Neural progenitor cell (in vitro differentiated cells): Measurements from ENCODE around the gene RIOK2. TPM values are rescaled to one million over a fixed set of nuclear protein-coding genes. Genes with fewer than 3 reads are reported as not detected.
"Not testable (repeated sequence)": the region's sequence is repeated elsewhere in the genome, so short reads cannot be mapped to it uniquely, and the experiment has no call there.

ENCODE experiments used
- DNase-seq: peaks from one replicate; pipeline ENCODE4 v3.0.0-alpha.2; 2016; ENCODE audit warnings: low spot score
- H2AFZ ChIP-seq: fragments of 200-600 bp; sonication (generic); replicated peaks from 2 replicates; pipeline ENCODE4 v1.6.1; 2016; ENCODE audit warnings: antibody characterized with exemption
- H3F3A ChIP-seq: fragments of 200-600 bp; sonication (generic); 2 replicates; pipeline ENCODE4 v1.6.1; 2016; ENCODE audit warnings: antibody characterized with exemption, low read depth
- H3K27ac ChIP-seq: fragments of 200-600 bp; sonication (generic); 2 replicates; pipeline ENCODE4 v1.5.1; 2016; ENCODE audit warnings: mild to moderate bottlenecking
- H3K27me3 ChIP-seq: fragments of 200-600 bp; sonication (generic); 2 replicates; pipeline ENCODE4 v1.6.1; 2016; ENCODE audit warnings: mild to moderate bottlenecking, moderate library complexity
- H3K36me3 ChIP-seq: fragments of 200-600 bp; sonication (generic); 2 replicates; pipeline ENCODE4 v1.5.1; 2016
- H3K4me1 ChIP-seq: fragments of 200-600 bp; sonication (generic); 2 replicates; pipeline ENCODE4 v1.6.1; 2016; ENCODE audit warnings: mixed run types
- H3K4me2 ChIP-seq: fragments of 200-600 bp; sonication (generic); 2 replicates; pipeline ENCODE4 v1.6.1; 2016
- H3K4me3 ChIP-seq: fragments of 200-600 bp; sonication (generic); 2 replicates; pipeline ENCODE4 v1.5.1; 2016
- H3K79me2 ChIP-seq: fragments of 200-600 bp; sonication (generic); 2 replicates; pipeline ENCODE4 v1.6.1; 2016; ENCODE audit warnings: low read depth
- H3K9ac ChIP-seq: fragments of 200-600 bp; sonication (generic); 2 replicates; pipeline ENCODE4 v1.6.1; 2016
- H3K9me3 ChIP-seq: fragments of 200-600 bp; sonication (generic); 2 replicates; pipeline ENCODE4 v1.5.1; 2016; ENCODE audit warnings: low read depth
- H4K20me1 ChIP-seq: fragments of 200-600 bp; sonication (generic); 2 replicates; pipeline ENCODE4 v1.6.1; 2016; ENCODE audit warnings: low read depth
- H3K27ac Mint-ChIP-seq: 3 replicates; pipeline ENCODE4 v1.8.0; 2021; ENCODE audit warnings: mixed read lengths
- H3K27me3 Mint-ChIP-seq: 2 replicates; pipeline ENCODE4 v1.8.0; 2022; ENCODE audit warnings: low read depth, mild to moderate bottlenecking, inconsistent platforms, moderate library complexity, mixed read lengths; ENCODE audit not compliant: insufficient read depth
- H3K36me3 Mint-ChIP-seq: 3 replicates; pipeline ENCODE4 v1.8.0; 2021; ENCODE audit warnings: mixed read lengths
- H3K4me1 Mint-ChIP-seq: 3 replicates; pipeline ENCODE4 v1.8.0; 2021; ENCODE audit warnings: mixed read lengths
- H3K4me3 Mint-ChIP-seq: 3 replicates; pipeline ENCODE4 v1.8.0; 2021; ENCODE audit warnings: mild to moderate bottlenecking, moderate library complexity, mixed read lengths
- H3K9me3 Mint-ChIP-seq: 3 replicates; pipeline ENCODE4 v1.8.0; 2020; ENCODE audit warnings: mixed read lengths
- CTCF ChIP-seq: fragments of 200-600 bp; sonication (generic); IDR thresholded peaks from 2 replicates; pipeline ENCODE4 v1.5.1; 2017; ENCODE audit warnings: antibody characterized with exemption, mild to moderate bottlenecking
- EZH2 ChIP-seq: fragments of 200-600 bp; sonication (generic); IDR thresholded peaks from 2 replicates; pipeline ENCODE4 v1.6.1; 2017; ENCODE audit warnings: antibody characterized with exemption, mild to moderate bottlenecking, moderate library complexity
- EZH2phosphoT487 ChIP-seq: fragments of 200-600 bp; sonication (generic); IDR thresholded peaks from 2 replicates; pipeline ENCODE4 v1.6.1; 2017; ENCODE audit warnings: antibody characterized with exemption
- total RNA-seq: library from RNA; depleted of rRNA; stranded (reverse); fragments of >200 nt; gene quantifications from 2 replicates; pipeline ENCODE4 v1.2.3, GENCODE V29; 2015; ENCODE audit warnings: low replicate concordance

Gene RIOK2
- total RNA-seq, 1 donor from 2014 or later, result 33.1 TPM

- H3K4me3 Mint-ChIP-seq, result peak overlapping the region; percentile 96
- TF ChIP-seq EZH2, result no peak
- no peak for TF ChIP-seq EZH2phosphoT487
- TF ChIP-seq CTCF, result no peak
- peak overlapping the region; percentile 95 for H2AFZ ChIP-seq
Observed at GRCh38 chr5:97183930-97184213, 825 bp upstream of the RIOK2 start.

GRCh38 chr5:97182571-97183099 lies 412 bp downstream of the RIOK2 start:
- Mint-ChIP-seq H3K27me3 (peaks cover 5% of the 10 kb centered on the region), H3K36me3 (peaks cover 22% of the 10 kb centered on the region), H3K9me3 (peaks cover 3% of the 10 kb centered on the region), H3K4me1 (peaks cover 18% of the 10 kb centered on the region), H3K4me3 (peak overlapping the region; percentile 96), H3K27ac (peak overlapping the region; percentile 100)
- H2AFZ ChIP-seq, result peak overlapping the region; percentile 95
- DNase-seq, result no peak
- H4K20me1 ChIP-seq, result no peaks in the 10 kb centered on the region
- peaks cover 3% of the 10 kb centered on the region for H3K36me3 ChIP-seq
- H3K27me3 ChIP-seq, result peaks cover 7% of the 10 kb centered on the region
- H3K27ac ChIP-seq, result peak overlapping the region; percentile 96
- no peaks in the 10 kb centered on the region for H3F3A ChIP-seq
- peaks cover 9% of the 10 kb centered on the region for H3K4me1 ChIP-seq
- H3K79me2 ChIP-seq, result peaks cover 43% of the 10 kb centered on the region
- peak overlapping the region; percentile 78 for H3K9ac ChIP-seq
- TF ChIP-seq CTCF, result no peak
- no peak for TF ChIP-seq EZH2phosphoT487
- TF ChIP-seq EZH2, result no peak
- peak overlapping the region; percentile 99 for H3K4me2 ChIP-seq
- peak overlapping the region; percentile 94 for H3K4me3 ChIP-seq
- no peaks in the 10 kb centered on the region for H3K9me3 ChIP-seq

More at GRCh38 chr5:97183930-97184213, 825 bp upstream of the RIOK2 start:
- Mint-ChIP-seq H3K36me3 (peaks cover 13% of the 10 kb centered on the region), H3K27me3 (peaks cover 5% of the 10 kb centered on the region), H3K27ac (no peak overlapping the region), H3K4me1 (peaks cover 18% of the 10 kb centered on the region), H3K9me3 (peaks cover 5% of the 10 kb centered on the region)
- Histone ChIP-seq H3K4me2 (no peak overlapping the region), H3K79me2 (peaks cover 40% of the 10 kb centered on the region), H3K9ac (no peak overlapping the region), H3K36me3 (no peaks in the 10 kb centered on the region), H3K27ac (no peak overlapping the region), H3K4me1 (peaks cover 9% of the 10 kb centered on the region), H3K27me3 (peaks cover 7% of the 10 kb centered on the region), H3F3A (no peaks in the 10 kb centered on the region), H3K9me3 (no peaks in the 10 kb centered on the region), H3K4me3 (peak overlapping the region; percentile 94), H4K20me1 (no peaks in the 10 kb centered on the region)
- no peak for DNase-seq

- H3K79me2 ChIP-seq, result peaks cover 43% of the 10 kb centered on the region
- H3K27ac ChIP-seq, result no peak overlapping the region
- no peaks in the 10 kb centered on the region for H3F3A ChIP-seq
- peaks cover 9% of the 10 kb centered on the region for H3K4me1 ChIP-seq
- H4K20me1 ChIP-seq, result no peaks in the 10 kb centered on the region
- H3K9ac ChIP-seq, result peak overlapping the region; percentile 78
- peak overlapping the region; percentile 99 for H3K4me2 ChIP-seq
- H3K9me3 ChIP-seq, result no peaks in the 10 kb centered on the region
- peaks cover 3% of the 10 kb centered on the region for H3K9me3 Mint-ChIP-seq
- peak overlapping the region; percentile 94 for H3K4me3 ChIP-seq
- peaks cover 9% of the 10 kb centered on the region for H3K36me3 ChIP-seq
- peaks cover 7% of the 10 kb centered on the region for H3K27me3 ChIP-seq
- H2AFZ ChIP-seq, result peak overlapping the region; percentile 95
- H3K36me3 Mint-ChIP-seq, result peaks cover 23% of the 10 kb centered on the region
- peaks cover 5% of the 10 kb centered on the region for H3K27me3 Mint-ChIP-seq
- peak overlapping the region; percentile 4 for H3K27ac Mint-ChIP-seq
- H3K4me1 Mint-ChIP-seq, result peaks cover 18% of the 10 kb centered on the region
- H3K4me3 Mint-ChIP-seq, result peak overlapping the region; percentile 96
- TF ChIP-seq CTCF (no peak), EZH2 (no peak), EZH2phosphoT487 (no peak)
- DNase-seq, result no peak
Observed at GRCh38 chr5:97181856-97182545, 1.0 kb downstream of the RIOK2 start.

DNA sequence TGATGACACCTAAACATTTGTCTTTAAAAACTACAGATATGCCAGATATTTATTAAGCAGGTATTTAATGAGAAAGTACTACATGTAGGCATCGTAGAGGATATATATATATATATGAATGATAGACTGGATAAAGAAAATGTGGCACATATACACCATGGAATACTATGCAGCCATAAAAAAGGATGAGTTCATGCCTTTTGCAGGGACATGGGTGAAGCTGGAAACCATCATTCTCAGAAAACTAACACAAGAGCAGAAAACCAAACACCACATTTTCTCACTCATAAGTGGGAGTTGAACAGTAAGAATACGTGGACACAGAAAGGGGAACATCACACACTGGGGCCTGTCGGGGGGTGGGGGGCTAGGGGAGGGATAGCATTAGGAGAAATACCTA lies 3.6 kb downstream of the RIOK2 start:
- not testable (repeated sequence) for H3K4me3 Mint-ChIP-seq, H3K4me1 ChIP-seq, H3K27me3 ChIP-seq, H4K20me1 ChIP-seq, H3K27ac Mint-ChIP-seq, H3F3A ChIP-seq, H3K27ac ChIP-seq, H3K27me3 Mint-ChIP-seq, H3K9me3 Mint-ChIP-seq, H3K9me3 ChIP-seq, H2AFZ ChIP-seq, H3K9ac ChIP-seq, DNase-seq, H3K4me3 ChIP-seq, H3K4me2 ChIP-seq
- H3K4me1 Mint-ChIP-seq, result peaks cover 16% of the 10 kb centered on the region
- H3K36me3 Mint-ChIP-seq, result peaks cover 30% of the 10 kb centered on the region
- Histone ChIP-seq H3K79me2 (peaks cover 43% of the 10 kb centered on the region), H3K36me3 (peaks cover 23% of the 10 kb centered on the region)
